ENCODE data around the gene CACNA1H. TPM values are rescaled to one million over a fixed set of nuclear protein-coding genes. Genes with fewer than 3 reads are reported as not detected.
A peak's percentile ranks its signal among the peaks of the same experiment; 100 is the strongest.

Gene CACNA1H
- total RNA-seq, 1 experiment from 2014 or later = 24.3 TPM

DNA sequence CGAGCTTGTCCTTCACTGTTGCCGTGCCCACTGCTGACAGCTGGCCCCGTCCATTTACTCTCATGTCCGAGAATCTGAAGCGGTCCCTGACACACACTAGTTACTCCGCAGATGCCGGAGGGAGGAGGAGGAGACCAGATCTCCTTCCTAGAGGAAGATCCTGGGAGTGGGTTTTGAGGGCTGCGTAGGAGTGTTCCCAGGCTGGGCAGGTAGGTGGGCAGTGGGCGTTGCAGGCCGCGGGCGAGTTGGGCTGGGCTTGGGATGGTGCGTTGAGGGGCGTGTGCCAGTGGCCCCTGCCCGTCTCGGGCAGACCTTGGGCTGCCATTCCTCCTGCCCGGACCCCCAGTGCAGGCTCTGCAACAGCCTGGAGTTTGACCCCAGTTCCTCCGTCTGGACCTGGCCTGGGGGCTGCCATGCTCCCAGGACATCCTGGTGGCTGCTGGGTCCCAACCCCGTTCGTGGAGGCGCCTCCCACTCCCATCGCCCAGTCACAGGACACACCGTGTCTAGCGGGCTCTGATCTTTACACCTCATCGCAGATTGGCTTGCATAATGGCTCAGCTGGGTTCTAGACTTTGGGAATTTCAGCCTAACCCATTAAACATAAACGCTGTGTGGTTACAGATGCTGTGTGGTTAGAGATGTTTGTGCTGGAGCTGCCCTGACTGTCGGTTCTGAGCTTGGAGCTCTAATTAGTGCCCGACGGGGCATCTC is 22.8 kb downstream of the CACNA1H start:
- ChIA-PET RAD21 (ENCODE audit: low non-redundant PET in 1 of 2, low total read pairs in 2 of 2, uncharacterized antibody in 2 of 2, unreplicated experiment in 2 of 2) (no interaction called here), CTCF (no interaction called here), POLR2A (no interaction called here)
- Histone ChIP-seq H3K9ac (ENCODE audit: low read length) (no peak overlapping the region), H3K79me2 (ENCODE audit: insufficient read depth, low read length) (no peaks in the 10 kb centered on the region), H3K4me1 (ENCODE audit: control insufficient read depth in 1 of 2, insufficient read depth in 2 of 2, low read length in 2 of 2) (peaks cover 18 to 29% of the 10 kb centered on the region in 2 experiments), H3K27me3 (ENCODE audit: insufficient read depth, low read length) (no peaks in the 10 kb centered on the region), H3K4me3 (replicated peaks in 1 of 2; ENCODE audit: low read depth in 1 of 2, low read length in 2 of 2) (no peak overlapping the region), H3K36me3 (ENCODE audit: control insufficient read depth in 1 of 2, insufficient read depth in 2 of 2, low read length in 2 of 2) (no peaks in the 10 kb centered on the region), H3K4me2 (ENCODE audit: low read length) (no peak overlapping the region), H2AFZ (ENCODE audit: low read depth, low read length, poor library complexity, severe bottlenecking) (no peak overlapping the region), H3K9me3 (ENCODE audit: control insufficient read depth in 1 of 2, insufficient read depth in 1 of 2, low read depth in 1 of 2, low read length in 2 of 2) (no peaks in the 10 kb centered on the region), H3K9me2 (ENCODE audit: insufficient read depth) (no peaks in the 10 kb centered on the region), H3K27ac (ENCODE audit: low read depth, low read length) (peak overlapping the region; percentile 52; the same call in 1 of the 2 replicates), H4K20me1 (ENCODE audit: insufficient read depth) (no peaks in the 10 kb centered on the region)
- no peak for ATAC-seq
- no TSS peak for BruUV-seq (replicated peaks)
- intact Hi-C loops (cut with micrococcal nuclease) = no loop called here
- DNase-seq (ENCODE audit: low read depth, low spot score) = no peak
- TF ChIP-seq, protein P1, sequence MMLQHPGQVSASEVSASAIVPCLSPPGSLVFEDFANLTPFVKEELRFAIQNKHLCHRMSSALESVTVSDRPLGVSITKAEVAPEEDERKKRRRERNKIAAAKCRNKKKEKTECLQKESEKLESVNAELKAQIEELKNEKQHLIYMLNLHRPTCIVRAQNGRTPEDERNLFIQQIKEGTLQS (IDR thresholded peaks at IDR 0.05) = no peak
- TF ChIP-seq SP1 (IDR thresholded peaks at IDR 0.05; ENCODE audit: low read depth) (no peak), RAD21 (IDR thresholded peaks at IDR 0.05; ENCODE audit: low read depth) (no peak)

DNA sequence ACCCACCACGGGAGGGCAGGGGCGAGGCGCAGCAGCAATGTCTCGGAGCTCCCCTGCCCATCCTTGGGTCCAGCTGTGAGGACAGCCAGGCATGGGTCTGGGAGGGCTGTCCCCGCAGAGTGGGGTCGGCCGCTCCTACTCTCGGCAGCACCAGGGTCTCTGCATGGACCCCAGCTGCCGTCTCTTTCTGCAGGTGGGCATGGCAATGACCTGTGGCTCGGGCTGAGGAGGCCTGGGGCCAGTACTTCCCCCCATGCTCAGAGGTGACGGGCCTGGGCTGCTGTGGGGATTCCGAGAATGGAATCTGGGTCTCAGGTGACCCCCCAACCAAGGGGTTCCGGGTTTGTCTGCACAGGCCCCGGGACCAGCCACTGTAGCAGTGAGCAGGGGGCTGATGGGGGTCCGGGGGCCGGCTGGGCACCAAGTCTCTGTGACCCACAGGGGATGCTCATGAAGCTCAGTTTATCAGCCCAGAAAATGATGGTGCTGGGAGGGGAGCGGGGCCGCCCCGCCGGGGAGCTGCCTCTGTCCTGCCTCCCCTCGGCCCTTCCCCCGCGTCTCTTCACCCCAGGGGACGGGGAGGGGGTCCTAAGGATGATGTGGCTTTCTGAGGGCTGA is 23.5 kb downstream of the CACNA1H start:
- Histone ChIP-seq H3K27me3 (ENCODE audit: insufficient read depth, low read length) (no peaks in the 10 kb centered on the region), H3K9me2 (ENCODE audit: insufficient read depth) (no peaks in the 10 kb centered on the region), H4K20me1 (ENCODE audit: insufficient read depth) (no peaks in the 10 kb centered on the region)
- TF ChIP-seq, protein P2, sequence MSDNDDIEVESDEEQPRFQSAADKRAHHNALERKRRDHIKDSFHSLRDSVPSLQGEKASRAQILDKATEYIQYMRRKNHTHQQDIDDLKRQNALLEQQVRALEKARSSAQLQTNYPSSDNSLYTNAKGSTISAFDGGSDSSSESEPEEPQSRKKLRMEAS (IDR thresholded peaks at IDR 0.05) = no peak
- TF ChIP-seq SP1 (IDR thresholded peaks at IDR 0.05; ENCODE audit: low read depth) (no peak), SRF (IDR thresholded peaks at IDR 0.05; ENCODE audit: low read depth) (no peak), EZH2phosphoT487 (IDR thresholded peaks at IDR 0.05; ENCODE audit: borderline replicate concordance) (no peak), ELF1 (IDR thresholded peaks at IDR 0.05; ENCODE audit: borderline replicate concordance, low read depth) (no peak), FOSL1 (IDR thresholded peaks at IDR 0.05; ENCODE audit: low read depth) (no peak), POLR2AphosphoS5 (IDR thresholded peaks at IDR 0.05; ENCODE audit: low read depth, low read length) (no peak), CBX3 (IDR thresholded peaks at IDR 0.05; ENCODE audit: low read depth) (no peak), EGR1 (IDR thresholded peaks at IDR 0.05; ENCODE audit: low read depth) (no peak), POLR2A (IDR thresholded peaks at IDR 0.05; ENCODE audit: borderline replicate concordance, extremely low read depth, insufficient read depth, insufficient read length) (no peak), CEBPB (IDR thresholded peaks at IDR 0.05; ENCODE audit: low read depth) (no peak), RAD21 (IDR thresholded peaks at IDR 0.05; ENCODE audit: low read depth) (no peak)
- TF ChIP-seq, protein P3, sequence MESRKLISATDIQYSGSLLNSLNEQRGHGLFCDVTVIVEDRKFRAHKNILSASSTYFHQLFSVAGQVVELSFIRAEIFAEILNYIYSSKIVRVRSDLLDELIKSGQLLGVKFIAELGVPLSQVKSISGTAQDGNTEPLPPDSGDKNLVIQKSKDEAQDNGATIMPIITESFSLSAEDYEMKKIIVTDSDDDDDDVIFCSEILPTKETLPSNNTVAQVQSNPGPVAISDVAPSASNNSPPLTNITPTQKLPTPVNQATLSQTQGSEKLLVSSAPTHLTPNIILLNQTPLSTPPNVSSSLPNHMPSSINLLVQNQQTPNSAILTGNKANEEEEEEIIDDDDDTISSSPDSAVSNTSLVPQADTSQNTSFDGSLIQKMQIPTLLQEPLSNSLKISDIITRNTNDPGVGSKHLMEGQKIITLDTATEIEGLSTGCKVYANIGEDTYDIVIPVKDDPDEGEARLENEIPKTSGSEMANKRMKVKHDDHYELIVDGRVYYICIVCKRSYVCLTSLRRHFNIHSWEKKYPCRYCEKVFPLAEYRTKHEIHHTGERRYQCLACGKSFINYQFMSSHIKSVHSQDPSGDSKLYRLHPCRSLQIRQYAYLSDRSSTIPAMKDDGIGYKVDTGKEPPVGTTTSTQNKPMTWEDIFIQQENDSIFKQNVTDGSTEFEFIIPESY (IDR thresholded peaks at IDR 0.05; ENCODE audit: extremely low read depth, insufficient replicate concordance, low read length) = no peak
- TF ChIP-seq, protein P4, sequence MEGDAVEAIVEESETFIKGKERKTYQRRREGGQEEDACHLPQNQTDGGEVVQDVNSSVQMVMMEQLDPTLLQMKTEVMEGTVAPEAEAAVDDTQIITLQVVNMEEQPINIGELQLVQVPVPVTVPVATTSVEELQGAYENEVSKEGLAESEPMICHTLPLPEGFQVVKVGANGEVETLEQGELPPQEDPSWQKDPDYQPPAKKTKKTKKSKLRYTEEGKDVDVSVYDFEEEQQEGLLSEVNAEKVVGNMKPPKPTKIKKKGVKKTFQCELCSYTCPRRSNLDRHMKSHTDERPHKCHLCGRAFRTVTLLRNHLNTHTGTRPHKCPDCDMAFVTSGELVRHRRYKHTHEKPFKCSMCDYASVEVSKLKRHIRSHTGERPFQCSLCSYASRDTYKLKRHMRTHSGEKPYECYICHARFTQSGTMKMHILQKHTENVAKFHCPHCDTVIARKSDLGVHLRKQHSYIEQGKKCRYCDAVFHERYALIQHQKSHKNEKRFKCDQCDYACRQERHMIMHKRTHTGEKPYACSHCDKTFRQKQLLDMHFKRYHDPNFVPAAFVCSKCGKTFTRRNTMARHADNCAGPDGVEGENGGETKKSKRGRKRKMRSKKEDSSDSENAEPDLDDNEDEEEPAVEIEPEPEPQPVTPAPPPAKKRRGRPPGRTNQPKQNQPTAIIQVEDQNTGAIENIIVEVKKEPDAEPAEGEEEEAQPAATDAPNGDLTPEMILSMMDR (IDR thresholded peaks at IDR 0.05 in 2 of 3, conservative IDR thresholded peaks at IDR 0.05 in 1 of 3; ENCODE audit: borderline replicate concordance in 1 of 3, insufficient read depth in 1 of 3, low read depth in 2 of 3, low read length in 2 of 3) = no peak
- TF ChIP-seq, protein P1 (IDR thresholded peaks at IDR 0.05) = no peak

More for the DNA sequence above, 23.5 kb downstream of the CACNA1H start:
- intact Hi-C loops (cut with micrococcal nuclease) = no loop called here
- ChIA-PET CTCF (no interaction called here), RAD21 (ENCODE audit: low non-redundant PET in 1 of 2, low total read pairs in 2 of 2, uncharacterized antibody in 2 of 2, unreplicated experiment in 2 of 2) (no interaction called here), POLR2A (no interaction called here)
- Histone ChIP-seq H3K4me2 (ENCODE audit: low read length) (no peak overlapping the region), H3K9me3 (ENCODE audit: control insufficient read depth in 1 of 2, insufficient read depth in 1 of 2, low read depth in 1 of 2, low read length in 2 of 2) (no peaks in the 10 kb centered on the region), H3K27ac (ENCODE audit: low read depth, low read length) (no peak overlapping the region), H2AFZ (ENCODE audit: low read depth, low read length, poor library complexity, severe bottlenecking) (no peak overlapping the region), H3K9ac (ENCODE audit: low read length) (no peak overlapping the region), H3K79me2 (ENCODE audit: insufficient read depth, low read length) (no peaks in the 10 kb centered on the region), H3K36me3 (ENCODE audit: control insufficient read depth in 1 of 2, insufficient read depth in 2 of 2, low read length in 2 of 2) (no peaks in the 10 kb centered on the region), H3K4me1 (ENCODE audit: control insufficient read depth in 1 of 2, insufficient read depth in 2 of 2, low read length in 2 of 2) (peaks cover 24 to 35% of the 10 kb centered on the region in 2 experiments), H3K4me3 (replicated peaks in 1 of 2; ENCODE audit: low read depth in 1 of 2, low read length in 2 of 2) (no peak overlapping the region)
- no peak for DNase-seq (ENCODE audit: low read depth, low spot score)
- no TSS peak for BruUV-seq (replicated peaks)
- no peak for ATAC-seq
